ENCODE data around the gene FAM227A.
A peak's percentile ranks its signal among the peaks of the same experiment; 100 is the strongest.
"Not testable (repeated sequence)": the region's sequence is repeated elsewhere in the genome, so short reads cannot be mapped to it uniquely, and the experiment has no call there.

Gene FAM227A

DNA sequence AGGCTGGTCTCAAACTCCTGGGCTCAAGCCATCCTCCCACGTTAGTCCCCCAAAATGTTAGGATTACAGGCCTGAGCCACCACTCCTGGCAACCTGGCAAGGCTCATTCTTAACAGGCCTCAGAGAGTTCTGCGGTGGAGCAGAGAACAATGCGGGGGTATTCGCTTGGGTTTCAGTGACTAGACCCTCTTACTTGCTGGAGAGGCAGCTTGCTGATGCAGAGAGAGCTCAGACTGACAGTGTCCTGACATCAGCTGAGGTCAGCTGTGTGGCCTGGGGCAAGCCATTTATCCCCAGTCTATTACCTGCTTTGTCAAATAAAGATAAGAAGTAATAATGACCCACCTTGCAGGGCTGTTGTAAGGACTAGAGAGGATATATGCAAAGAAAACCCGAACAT, 46.0 kb downstream of the FAM227A start:
- no peak for FAIRE-seq

- FAIRE-seq, result no peak
Measured at GRCh38 chr22:38608992-38609750, 47.0 kb downstream of the FAM227A start.

DNA sequence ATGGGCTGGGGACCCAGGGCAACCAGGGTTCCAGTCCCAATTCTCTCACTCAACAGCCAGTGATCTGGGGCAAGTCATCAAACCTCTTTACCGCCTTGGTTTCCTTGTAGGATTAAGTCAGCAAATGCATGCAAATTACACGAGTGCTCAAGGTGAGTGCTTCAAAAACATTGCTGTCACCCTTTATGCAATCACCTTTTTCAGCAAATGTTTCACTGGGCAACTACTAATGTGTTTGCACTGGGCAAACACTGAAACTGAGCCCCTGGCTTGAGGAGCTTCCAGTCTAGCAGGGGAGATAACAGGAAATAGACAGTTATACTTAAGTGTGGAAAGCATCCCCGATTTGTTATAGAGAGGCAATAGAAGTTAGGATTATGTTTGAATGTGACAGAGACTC, 48.5 kb downstream of the FAM227A start:
- FAIRE-seq, result no peak

- FAIRE-seq, result no peak
Measured at GRCh38 chr22:38602166-38602565, 54.0 kb downstream of the FAM227A start.

- FAIRE-seq, result no peak
Measured at GRCh38 chr22:38601221-38601764, 54.9 kb downstream of the FAM227A start.

DNA sequence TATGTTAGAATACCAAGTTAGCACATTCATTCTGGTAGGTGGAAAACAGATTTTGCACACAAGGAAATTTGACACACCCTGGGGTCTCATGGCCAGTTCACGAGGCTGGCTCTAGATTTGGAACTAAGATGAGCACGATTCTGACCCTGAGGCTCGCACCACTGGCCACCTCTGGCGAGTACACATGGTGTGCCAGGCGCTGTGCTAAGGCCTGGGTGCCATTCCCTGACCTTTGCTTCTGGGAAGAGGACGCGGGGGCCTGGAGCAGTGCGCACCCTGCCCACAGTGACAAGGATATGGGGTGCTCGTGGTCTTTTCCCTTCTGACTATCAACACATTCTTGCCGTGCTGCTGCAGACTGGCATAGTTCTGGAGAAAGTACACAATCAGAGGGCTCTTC, 56.7 kb downstream of the FAM227A start:
- FAIRE-seq, result no peak

DNA sequence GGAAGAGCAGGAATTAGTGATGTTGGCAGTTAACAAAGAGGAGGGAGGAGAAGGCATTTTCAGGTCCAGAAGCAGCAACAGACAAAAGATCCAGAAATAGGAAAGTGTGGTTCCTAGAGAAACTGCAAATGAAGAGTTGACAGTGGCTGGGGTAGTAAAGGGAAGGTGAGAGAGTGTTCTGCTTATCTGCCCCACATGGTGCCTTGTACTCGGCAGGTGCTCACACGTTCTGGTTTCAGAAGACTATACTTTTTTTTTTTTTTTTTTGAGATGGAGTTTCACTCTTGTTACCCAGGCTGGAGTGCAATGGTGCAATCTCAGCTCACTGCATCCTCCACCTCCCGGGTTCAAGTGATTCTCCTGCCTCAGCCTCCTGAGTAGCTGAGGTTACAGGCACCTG, 73.3 kb downstream of the FAM227A start:
- not testable (repeated sequence) for FAIRE-seq

DNA sequence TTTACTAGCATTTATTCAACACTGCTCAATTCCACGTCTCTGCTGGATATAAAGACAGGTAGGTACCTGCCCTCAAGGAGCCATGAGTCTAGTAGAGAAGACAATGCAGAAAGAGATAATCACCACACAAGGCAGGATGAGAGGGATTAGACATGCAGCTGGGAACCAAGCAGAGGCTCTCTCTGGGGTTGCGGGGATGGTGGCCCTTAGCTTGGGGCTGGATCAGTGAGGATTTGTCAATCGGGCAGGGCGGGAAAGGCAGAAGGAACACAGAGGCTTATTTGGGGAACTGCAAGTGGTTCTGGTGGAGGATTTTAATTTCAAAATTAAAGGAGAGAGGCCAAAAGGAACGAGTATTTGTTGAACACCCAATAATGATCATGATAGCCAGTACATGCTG, 77.7 kb downstream of the FAM227A start:
- no peak for FAIRE-seq

GRCh38 chr22:38572065-38572464, 84.1 kb downstream of the FAM227A start:
- FAIRE-seq, result peak; percentile 98

GRCh38 chr22:38570779-38571364, 85.3 kb downstream of the FAM227A start:
- no peak for FAIRE-seq

- FAIRE-seq, result no peak
Measured at GRCh38 chr22:38569972-38570778, 86.0 kb downstream of the FAM227A start, which contains the start of gene DMC1. DMC1 (minus strand) TSS chr22:38570183; CDS start chr22:38568256, 1,927 bp downstream.

- no peak for FAIRE-seq
Measured at GRCh38 chr22:38569181-38569971, 86.8 kb downstream of the FAM227A start.

GRCh38 chr22:38567531-38568285, 88.5 kb downstream of the FAM227A start:
- FAIRE-seq, result no peak

GRCh38 chr22:38566726-38567504, 89.3 kb downstream of the FAM227A start:
- FAIRE-seq, result no peak

GRCh38 chr22:38565441-38565840, 90.8 kb downstream of the FAM227A start:
- no peak for FAIRE-seq

DNA sequence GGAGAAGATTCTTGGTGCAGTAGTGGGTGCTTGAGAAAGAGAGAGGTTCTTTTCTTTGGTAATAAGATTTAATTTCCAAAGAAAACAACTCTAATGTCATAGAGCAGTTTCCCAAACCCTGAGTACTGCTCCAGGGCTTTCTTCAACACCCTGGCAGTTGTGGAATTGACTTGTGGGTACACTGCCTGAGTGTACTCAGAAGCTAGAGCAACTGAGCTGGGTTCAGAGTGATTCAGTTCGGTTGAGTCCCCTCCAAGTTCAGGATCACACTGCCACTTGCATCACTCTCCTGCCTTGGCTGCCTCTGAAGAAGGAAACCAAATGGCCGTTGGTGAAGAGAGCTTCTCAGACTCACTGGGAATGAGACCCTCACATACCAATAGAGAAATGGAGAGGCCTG, 91.5 kb downstream of the FAM227A start:
- FAIRE-seq, result no peak

- no peak for FAIRE-seq
Measured at GRCh38 chr22:38554281-38554680, 101.9 kb downstream of the FAM227A start.

DNA sequence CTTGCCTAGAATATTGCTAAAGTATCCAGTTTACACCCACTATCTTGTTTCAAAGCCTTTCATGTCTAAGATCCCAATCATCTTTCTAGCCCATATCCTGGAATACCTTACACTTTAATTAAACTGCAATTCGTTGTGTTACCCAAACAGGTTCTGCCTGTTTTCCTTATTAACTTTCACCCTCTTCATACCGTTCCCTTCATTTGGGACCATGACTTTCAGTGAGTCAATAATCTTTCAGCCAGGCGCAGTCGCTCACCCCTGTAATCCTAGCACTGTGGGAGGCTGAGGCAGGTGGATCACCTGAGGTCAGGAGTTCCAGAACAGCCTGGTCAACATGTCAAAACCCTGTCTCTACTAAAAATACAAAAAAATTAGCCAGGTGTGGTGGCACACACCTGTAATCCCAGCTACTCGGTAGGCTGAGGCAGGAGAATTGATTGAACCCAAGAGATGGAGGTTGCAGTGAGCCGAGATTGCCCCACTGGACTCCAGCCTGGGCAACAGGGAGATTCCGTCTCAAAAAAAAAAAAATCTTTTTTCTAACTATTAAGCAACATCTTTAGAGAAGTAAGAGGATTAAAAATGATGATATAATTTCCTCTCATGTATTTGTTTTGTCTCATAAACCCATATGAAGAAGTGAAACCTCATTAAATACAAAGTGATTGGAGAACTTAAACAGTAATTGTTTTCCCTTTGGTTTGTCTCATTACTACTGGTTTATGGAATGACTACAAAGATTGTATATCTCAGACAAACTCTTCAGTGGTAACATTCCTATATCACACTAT, 106.9 kb downstream of the FAM227A start:
- no peak for FAIRE-seq

DNA sequence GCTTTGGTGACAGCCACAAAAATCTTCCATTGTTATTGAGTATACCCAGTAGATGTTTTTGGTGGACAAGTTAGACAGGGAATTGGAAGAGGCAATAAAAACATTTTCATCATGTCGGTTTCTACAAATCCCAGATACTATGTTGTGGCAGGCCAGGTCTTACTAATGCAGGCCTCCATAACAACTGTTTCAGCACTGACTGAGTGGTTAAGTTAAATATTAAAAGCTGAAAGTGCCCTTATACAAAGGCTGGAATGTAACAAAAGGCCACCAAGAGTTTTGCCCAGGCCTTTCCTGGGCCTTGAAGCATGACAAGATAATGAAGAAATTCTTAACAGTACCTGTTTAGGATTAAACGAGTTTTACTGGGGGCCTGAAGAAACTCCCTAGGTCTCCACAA, 115.5 kb downstream of the FAM227A start:
- FAIRE-seq, result no peak
